Spleen (tissue), 7 donors: ENCODE data around the gene GUCD1.

Experiments
- POLR2A ChIP-seq, 3 donors: fragments of 450-650 bp; IDR thresholded peaks; one replicate each; pipeline ENCODE4 v1.5.1; 2017; ENCODE audit warnings: antibody characterized with exemption in 3 of 3, mild to moderate bottlenecking in 1 of 3
- POLR2AphosphoS5 ChIP-seq, 3 donors: sonication (generic); formaldehyde crosslinking; IDR thresholded peaks; one replicate each; pipeline ENCODE4 v1.5.1; 2017; ENCODE audit warnings: antibody characterized with exemption in 3 of 3
- TF ChIP-seq, protein P1 (sequence below), 11 experiments: fragments of 200-600 bp in 7 of 11; fragments of 450-650 bp in 4 of 11; sonication (generic) in 4 of 11; IDR thresholded peaks in 8 of 11; conservative IDR thresholded peaks in 3 of 11; 1 replicate in 7 of 11; 2 replicates in 4 of 11; pipeline versions ENCODE4 v1.4.0 to v1.8.0; 2016 to 2021; ENCODE audit warnings: antibody characterized with exemption in 11 of 11, inconsistent platforms in 4 of 11, mild to moderate bottlenecking in 1 of 11
- donor health status: DM: no; HTN: no; CAD: no; lungs with moderate emphysema.
- donor health status: DM: no; HTN: no; CAD: no.
- donor health status: DM: no; HTN: no; CAD: no.

DNA sequence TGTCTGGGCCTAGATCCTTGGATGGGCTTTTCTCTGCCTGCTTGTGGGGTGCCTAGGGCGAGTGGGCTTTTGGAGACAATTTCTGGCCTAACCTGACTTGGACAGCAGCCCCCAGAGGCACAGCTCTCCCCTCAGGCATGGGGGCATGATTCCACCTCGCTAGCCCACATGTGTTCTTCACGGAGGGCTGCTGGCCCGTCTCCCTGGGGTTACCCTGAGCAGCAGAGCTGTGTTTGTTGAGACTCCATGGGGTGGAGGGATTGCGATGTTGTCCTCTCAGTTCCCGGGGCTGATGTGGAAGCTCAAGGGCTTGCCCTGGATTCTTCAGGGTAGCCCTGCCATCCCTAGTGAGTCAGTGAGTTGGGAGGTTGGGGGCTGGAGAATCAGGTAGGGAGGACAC lies 40.3 kb upstream of the GUCD1 start:
- no peak for TF ChIP-seq POLR2AphosphoS5 (IDR thresholded peaks at IDR 0.05)
- TF ChIP-seq, protein P1, sequence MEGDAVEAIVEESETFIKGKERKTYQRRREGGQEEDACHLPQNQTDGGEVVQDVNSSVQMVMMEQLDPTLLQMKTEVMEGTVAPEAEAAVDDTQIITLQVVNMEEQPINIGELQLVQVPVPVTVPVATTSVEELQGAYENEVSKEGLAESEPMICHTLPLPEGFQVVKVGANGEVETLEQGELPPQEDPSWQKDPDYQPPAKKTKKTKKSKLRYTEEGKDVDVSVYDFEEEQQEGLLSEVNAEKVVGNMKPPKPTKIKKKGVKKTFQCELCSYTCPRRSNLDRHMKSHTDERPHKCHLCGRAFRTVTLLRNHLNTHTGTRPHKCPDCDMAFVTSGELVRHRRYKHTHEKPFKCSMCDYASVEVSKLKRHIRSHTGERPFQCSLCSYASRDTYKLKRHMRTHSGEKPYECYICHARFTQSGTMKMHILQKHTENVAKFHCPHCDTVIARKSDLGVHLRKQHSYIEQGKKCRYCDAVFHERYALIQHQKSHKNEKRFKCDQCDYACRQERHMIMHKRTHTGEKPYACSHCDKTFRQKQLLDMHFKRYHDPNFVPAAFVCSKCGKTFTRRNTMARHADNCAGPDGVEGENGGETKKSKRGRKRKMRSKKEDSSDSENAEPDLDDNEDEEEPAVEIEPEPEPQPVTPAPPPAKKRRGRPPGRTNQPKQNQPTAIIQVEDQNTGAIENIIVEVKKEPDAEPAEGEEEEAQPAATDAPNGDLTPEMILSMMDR (IDR thresholded peaks at IDR 0.05 in 8 of 11, conservative IDR thresholded peaks at IDR 0.05 in 3 of 11): no peak
- no peak for TF ChIP-seq POLR2A (IDR thresholded peaks at IDR 0.05)
